Suprapubic skin (tissue), 4 donors: ENCODE data around the gene TSKU. TPM values are rescaled to one million over a fixed set of nuclear protein-coding genes. Genes with fewer than 3 reads are reported as not detected.
"Not testable (repeated sequence)": the region's sequence is repeated elsewhere in the genome, so short reads cannot be mapped to it uniquely, and the experiment has no call there.

Experiments
- DNase-seq, 2 donors: peaks; one replicate each; pipeline ENCODE4 v3.0.0-alpha.2; 2019; ENCODE audit warnings: low spot score in 2 of 2
- H3K27ac ChIP-seq: fragments of 200-600 bp; sonication (generic); one replicate; pipeline ENCODE4 v1.5.1; 2019
- H3K27me3 ChIP-seq: fragments of 200-600 bp; sonication (generic); one replicate; pipeline ENCODE4 v1.5.1; 2019
- H3K36me3 ChIP-seq: fragments of 200-600 bp; sonication (generic); one replicate; pipeline ENCODE4 v1.5.1; 2019
- H3K4me1 ChIP-seq: fragments of 200-600 bp; sonication (generic); one replicate; pipeline ENCODE4 v1.5.1; 2019
- H3K4me3 ChIP-seq: fragments of 200-600 bp; sonication (generic); one replicate; pipeline ENCODE4 v1.5.1; 2019; ENCODE audit warnings: mild to moderate bottlenecking
- H3K9me3 ChIP-seq: fragments of 200-600 bp; sonication (generic); one replicate; pipeline ENCODE4 v1.5.1; 2019
- CTCF ChIP-seq, 2 donors: fragments of 200-600 bp in 1 of 2; fragments of 450-650 bp in 1 of 2; sonication (generic) in 1 of 2; IDR thresholded peaks; one replicate each; pipeline ENCODE4 v1.5.1; 2016 to 2019; ENCODE audit warnings: antibody characterized with exemption in 2 of 2, mild to moderate bottlenecking in 1 of 2, moderate library complexity in 1 of 2
- EP300 ChIP-seq: sonication (generic); formaldehyde crosslinking; IDR thresholded peaks from one replicate; pipeline ENCODE4 v1.6.1; 2017; ENCODE audit warnings: antibody characterized with exemption
- POLR2A ChIP-seq, 2 donors: fragments of 450-650 bp; IDR thresholded peaks; one replicate each; pipeline ENCODE4 v1.6.1; 2017; ENCODE audit warnings: antibody characterized with exemption in 2 of 2, mild to moderate bottlenecking in 2 of 2, moderate library complexity in 2 of 2
- POLR2AphosphoS5 ChIP-seq, 3 donors: sonication (generic); formaldehyde crosslinking; IDR thresholded peaks; one replicate each; pipeline ENCODE4 v1.6.1; 2017; ENCODE audit warnings: antibody characterized with exemption in 3 of 3
- WGBS: methylation state at CpG from one replicate; pipeline ENCODE4 v1.1.5; 2018; 5-methylcytosine and 5-hydroxymethylcytosine counted together
- total RNA-seq, 4 donors: library from RNA; depleted of rRNA; stranded (reverse); fragments of >200 nt; gene quantifications; one replicate each; pipeline ENCODE4 v1.1.0, GENCODE V29; 2016

TSKU gene
- total RNA-seq, 4 donors from 2014 or later: 85.5 to 155 (median 128) TPM

- 42% methylated on average over 9 of the region's 9 CpGs for WGBS
- Histone ChIP-seq H3K36me3 (no peaks in the 10 kb centered on the region), H3K4me1 (peaks cover 28% of the 10 kb centered on the region), H3K9me3 (no peaks in the 10 kb centered on the region), H3K27me3 (no peaks in the 10 kb centered on the region), H3K27ac (no peak overlapping the region), H3K4me3 (no peak overlapping the region)
- DNase-seq: peak in 1 of 2 donors; percentile 70
- TF ChIP-seq EP300 (no peak), POLR2AphosphoS5 (IDR thresholded peaks at IDR 0.05) (peak in 1 of 3 donors; percentile 21), CTCF (IDR thresholded peaks at IDR 0.05) (no peak), POLR2A (IDR thresholded peaks at IDR 0.05) (no peak)
Measured at GRCh38 chr11:76823481-76824028, 40.4 kb downstream of the TSKU start.

- TF ChIP-seq EP300 (no peak), POLR2A (IDR thresholded peaks at IDR 0.05) (no peak), POLR2AphosphoS5 (IDR thresholded peaks at IDR 0.05) (no peak), CTCF (IDR thresholded peaks at IDR 0.05) (no peak)
- no peaks in the 10 kb centered on the region for H3K36me3 ChIP-seq
- no peaks in the 10 kb centered on the region for H3K27me3 ChIP-seq
- no peak overlapping the region for H3K27ac ChIP-seq
- H3K4me3 ChIP-seq: no peak overlapping the region
- DNase-seq: no peak
- H3K4me1 ChIP-seq: peaks cover 28% of the 10 kb centered on the region
- 46% methylated on average over 9 of the region's 9 CpGs for WGBS
- no peaks in the 10 kb centered on the region for H3K9me3 ChIP-seq
Measured at GRCh38 chr11:76824083-76824939, 41.2 kb downstream of the TSKU start.

GRCh38 chr11:76824980-76825725 is 42.0 kb downstream of the TSKU start:
- WGBS: 53% methylated on average over 5 of the region's 5 CpGs
- Histone ChIP-seq H3K27me3 (no peaks in the 10 kb centered on the region), H3K4me3 (no peak overlapping the region), H3K36me3 (no peaks in the 10 kb centered on the region), H3K4me1 (peaks cover 28% of the 10 kb centered on the region), H3K9me3 (no peaks in the 10 kb centered on the region), H3K27ac (peak overlapping the region; percentile 54)
- TF ChIP-seq POLR2AphosphoS5 (IDR thresholded peaks at IDR 0.05): no peak
- TF ChIP-seq POLR2A (IDR thresholded peaks at IDR 0.05): no peak
- TF ChIP-seq EP300: no peak
- no peak for TF ChIP-seq CTCF (IDR thresholded peaks at IDR 0.05)
- no peak for DNase-seq

GRCh38 chr11:76825726-76826396 is 42.7 kb downstream of the TSKU start:
- 75% methylated on average over 1 of the region's 1 CpG for WGBS
- Histone ChIP-seq H3K4me1 (peaks cover 34% of the 10 kb centered on the region), H3K27ac (no peak overlapping the region), H3K27me3 (no peaks in the 10 kb centered on the region), H3K9me3 (no peaks in the 10 kb centered on the region), H3K36me3 (no peaks in the 10 kb centered on the region), H3K4me3 (no peak overlapping the region)
- TF ChIP-seq POLR2A (IDR thresholded peaks at IDR 0.05) (no peak), EP300 (no peak), POLR2AphosphoS5 (IDR thresholded peaks at IDR 0.05) (no peak), CTCF (IDR thresholded peaks at IDR 0.05) (no peak)
- no peak for DNase-seq

GRCh38 chr11:76826508-76826907 is 43.4 kb downstream of the TSKU start:
- H3K4me3 ChIP-seq, H3K9me3 ChIP-seq, H3K36me3 ChIP-seq, H3K27ac ChIP-seq, DNase-seq, H3K27me3 ChIP-seq: not testable (repeated sequence)
- H3K4me1 ChIP-seq: peaks cover 38% of the 10 kb centered on the region
- 88% methylated on average over 3 of the region's 3 CpGs for WGBS

GRCh38 chr11:76827005-76827404 is 43.8 kb downstream of the TSKU start:
- not testable (repeated sequence) for H3K27me3 ChIP-seq, H3K36me3 ChIP-seq

More at GRCh38 chr11:76827005-76827404, 43.8 kb downstream of the TSKU start:
- not testable (repeated sequence) for DNase-seq, H3K4me3 ChIP-seq, H3K9me3 ChIP-seq, H3K27ac ChIP-seq
- peaks cover 38% of the 10 kb centered on the region for H3K4me1 ChIP-seq
